Measurements from ENCODE around the gene BHLHA9. TPM values are rescaled to one million over a fixed set of nuclear protein-coding genes. Genes with fewer than 3 reads are reported as not detected.
"Not testable (repeated sequence)": the region's sequence is repeated elsewhere in the genome, so short reads cannot be mapped to it uniquely, and the experiment has no call there.

The BHLHA9 gene
- total RNA-seq, 2 donors from 2014 or later, result not detected

- no peaks in the 10 kb centered on the region for H3K4me1 ChIP-seq (ENCODE audit: control insufficient read depth in 1 of 2, low read depth in 2 of 2)
- no peak overlapping the region for H3K4me3 ChIP-seq
- no peaks in the 10 kb centered on the region for H3K36me3 ChIP-seq
- H3K9me3 ChIP-seq, result no peaks in the 10 kb centered on the region
- no peak for DNase-seq (ENCODE audit: low spot score)
- TF ChIP-seq CTCF (IDR thresholded peaks at IDR 0.05), result no peak
- ATAC-seq (ENCODE audit: insufficient number of reproducible peaks, low FRiP score, low read depth), result no peak
- no peak overlapping the region for H3K27ac ChIP-seq
- H3K27me3 ChIP-seq (replicated peaks; ENCODE audit: insufficient read depth), result no peaks in the 10 kb centered on the region
These were observed 32.8 kb upstream of the BHLHA9 start for GRCh38 chr17:1237471-1237870.

- DNase-seq (ENCODE audit: low spot score) (no peak), ATAC-seq (ENCODE audit: insufficient number of reproducible peaks, low FRiP score, low read depth) (no peak)
- Histone ChIP-seq H3K27ac (no peak overlapping the region), H3K36me3 (no peaks in the 10 kb centered on the region), H3K4me1 (ENCODE audit: control insufficient read depth in 1 of 2, low read depth in 2 of 2) (peaks cover 0 to under 1% of the 10 kb centered on the region in 2 donors), H3K9me3 (no peaks in the 10 kb centered on the region), H3K27me3 (replicated peaks; ENCODE audit: insufficient read depth) (no peaks in the 10 kb centered on the region), H3K4me3 (no peak overlapping the region)
- TF ChIP-seq CTCF (IDR thresholded peaks at IDR 0.05), result no peak
These were observed 31.0 kb upstream of the BHLHA9 start for GRCh38 chr17:1239210-1239609.

DNA sequence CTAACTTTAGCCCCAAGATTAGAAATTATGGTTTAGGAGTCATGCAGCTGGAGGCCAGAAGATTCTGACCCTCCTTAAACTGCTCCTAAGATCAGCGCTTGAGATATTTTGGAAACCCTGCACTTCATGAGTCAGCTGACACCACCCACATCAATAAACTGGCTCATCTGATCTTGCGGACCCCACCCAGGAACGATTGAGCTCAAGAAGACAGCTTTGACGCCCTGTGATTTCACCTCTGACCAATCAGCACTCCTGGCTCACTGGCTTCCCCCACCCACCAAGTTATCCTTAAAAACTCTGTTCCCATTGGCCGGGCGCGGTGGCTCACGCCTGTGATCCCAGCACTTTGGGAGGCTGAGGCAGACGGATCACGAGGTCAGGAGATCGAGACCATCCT lies 29.8 kb upstream of the BHLHA9 start:
- ATAC-seq (ENCODE audit: insufficient number of reproducible peaks, low FRiP score, low read depth); H3K36me3 ChIP-seq; H3K27me3 ChIP-seq (replicated peaks; ENCODE audit: insufficient read depth); H3K9me3 ChIP-seq; H3K4me3 ChIP-seq; DNase-seq (ENCODE audit: low spot score); H3K27ac ChIP-seq: not testable (repeated sequence)
- H3K4me1 ChIP-seq (ENCODE audit: control insufficient read depth in 1 of 2, low read depth in 2 of 2), result peaks cover 0 to 10% of the 10 kb centered on the region in 2 donors

DNA sequence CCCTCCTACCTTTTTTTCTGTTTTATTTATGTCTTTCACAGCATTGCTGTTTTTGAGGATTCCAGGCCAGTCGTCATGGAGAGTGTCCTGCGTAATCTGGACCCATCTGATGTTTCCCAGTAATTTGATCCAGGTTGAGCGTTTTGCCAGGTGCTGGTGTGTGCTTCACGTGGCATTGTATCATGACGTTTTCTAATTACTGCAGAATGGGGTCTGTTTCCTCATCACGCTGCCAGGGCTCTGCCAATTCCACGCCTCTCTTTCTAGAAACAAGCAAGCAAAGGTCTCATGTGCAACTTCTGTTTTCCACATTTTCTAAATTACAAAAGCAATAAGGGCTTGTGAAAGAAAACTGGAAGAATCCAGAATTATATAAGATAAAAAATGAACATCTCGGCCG lies 28.3 kb upstream of the BHLHA9 start:
- Histone ChIP-seq H3K4me3 (no peak overlapping the region), H3K9me3 (no peaks in the 10 kb centered on the region)
- no peak for ATAC-seq (ENCODE audit: insufficient number of reproducible peaks, low FRiP score, low read depth)

DNA sequence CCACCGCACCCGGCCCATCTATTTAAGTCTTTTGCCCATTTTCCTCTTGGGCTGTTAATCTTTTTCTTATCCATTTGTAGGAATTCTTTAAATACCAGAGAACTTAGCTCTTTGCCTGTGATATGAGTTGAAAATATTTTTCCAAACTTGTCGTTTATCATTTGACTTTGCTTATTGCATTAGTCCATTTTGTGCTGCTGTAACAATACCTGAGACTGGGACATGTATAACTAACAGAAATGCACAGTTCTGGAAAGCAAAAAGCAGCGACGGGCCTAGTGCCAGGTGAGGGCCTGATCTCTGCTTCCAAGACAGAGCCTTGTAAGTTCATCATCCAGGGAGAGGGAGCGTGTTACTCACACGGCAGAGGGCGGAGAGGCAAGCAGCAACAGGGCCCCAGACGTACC lies 25.6 kb upstream of the BHLHA9 start:
- no peak for TF ChIP-seq CTCF (IDR thresholded peaks at IDR 0.05)
- Histone ChIP-seq H3K27me3 (replicated peaks; ENCODE audit: insufficient read depth) (no peaks in the 10 kb centered on the region), H3K4me3 (no peak overlapping the region), H3K27ac (peak overlapping the region; percentile 23 to 47), H3K36me3 (no peaks in the 10 kb centered on the region), H3K4me1 (ENCODE audit: control insufficient read depth in 1 of 2, low read depth in 2 of 2) (peaks cover 0 to 10% of the 10 kb centered on the region in 2 donors), H3K9me3 (no peaks in the 10 kb centered on the region)
- ATAC-seq (ENCODE audit: insufficient number of reproducible peaks, low FRiP score, low read depth) (no peak), DNase-seq (ENCODE audit: low spot score) (no peak)

More for the DNA sequence above, 28.3 kb upstream of the BHLHA9 start:
- DNase-seq (ENCODE audit: low spot score), result no peak
- no peaks in the 10 kb centered on the region for H3K36me3 ChIP-seq
- TF ChIP-seq CTCF (IDR thresholded peaks at IDR 0.05), result no peak
- H3K27me3 ChIP-seq (replicated peaks; ENCODE audit: insufficient read depth), result no peaks in the 10 kb centered on the region
- H3K27ac ChIP-seq, result no peak overlapping the region
- H3K4me1 ChIP-seq (ENCODE audit: control insufficient read depth in 1 of 2, low read depth in 2 of 2), result peaks cover 0 to 10% of the 10 kb centered on the region in 2 donors

DNA sequence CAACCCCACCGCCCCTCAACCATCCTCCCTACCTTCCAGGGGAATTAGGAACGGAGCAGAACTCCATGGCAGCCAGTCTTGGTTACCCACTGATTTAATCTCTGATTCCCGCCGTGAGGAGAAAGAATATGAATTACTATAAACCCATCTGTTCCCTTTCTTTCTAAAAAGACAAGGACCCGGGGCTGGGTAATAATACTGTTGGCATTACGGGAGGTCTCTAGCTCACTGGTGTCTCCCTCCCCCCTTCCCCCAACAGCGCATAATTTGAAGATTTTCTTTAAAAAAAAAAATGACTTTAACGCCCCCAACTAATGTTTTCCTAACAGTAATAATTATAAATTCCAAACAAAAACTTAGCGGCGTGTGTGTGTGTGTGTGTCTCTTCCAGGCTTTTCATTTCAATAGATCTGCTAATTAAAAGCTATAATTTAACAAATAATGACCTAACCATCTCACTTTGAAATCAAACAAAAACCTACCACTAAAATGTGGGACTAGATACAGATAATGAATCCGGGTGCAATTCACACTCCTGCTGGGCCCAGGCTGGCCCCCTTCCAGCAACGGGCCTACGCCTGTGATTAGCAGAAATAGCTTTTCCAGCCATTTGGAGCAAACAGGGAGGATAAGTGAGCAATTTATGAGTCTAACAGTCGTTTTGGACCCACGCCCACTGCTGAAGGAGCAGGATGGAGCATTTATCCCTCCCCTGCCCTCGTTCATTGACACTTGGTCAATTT lies 18.2 kb upstream of the BHLHA9 start:
- Histone ChIP-seq H3K4me1 (ENCODE audit: control insufficient read depth in 1 of 2, low read depth in 2 of 2) (peaks cover 4 to 8% of the 10 kb centered on the region in 2 donors), H3K27ac (no peak overlapping the region), H3K4me3 (no peak overlapping the region), H3K36me3 (no peaks in the 10 kb centered on the region), H3K9me3 (no peaks in the 10 kb centered on the region), H3K27me3 (replicated peaks; ENCODE audit: insufficient read depth) (no peaks in the 10 kb centered on the region)
- DNase-seq (ENCODE audit: low spot score), result no peak
- TF ChIP-seq CTCF (IDR thresholded peaks at IDR 0.05), result no peak
- no peak for ATAC-seq (ENCODE audit: insufficient number of reproducible peaks, low FRiP score, low read depth)

Measured in thoracic aorta (tissue), 2 donors.